Activated T-helper 9 cell treated with anti-CD3 and anti-CD28 coated beads, Interleukin-2, amount 50 U/mL, for 16 hours (primary cell): ENCODE measurements around the gene KCNAB1.

Experiments
- DNase-seq: peaks from one replicate; pipeline ENCODE4 v3.0.0-alpha.2; 2020; ENCODE audit warnings: low read depth

Gene KCNAB1

GRCh38 chr3:156407617-156408225, 287.3 kb downstream of the KCNAB1 start:
- DNase-seq, result no peak

GRCh38 chr3:156409694-156410093, 289.3 kb downstream of the KCNAB1 start:
- no peak for DNase-seq

- DNase-seq, result no peak
Measured at GRCh38 chr3:156412600-156412999, 292.2 kb downstream of the KCNAB1 start.

- no peak for DNase-seq
Measured at GRCh38 chr3:156413293-156413892, 293.0 kb downstream of the KCNAB1 start.

- DNase-seq, result no peak
Measured at GRCh38 chr3:156416846-156417558, 296.6 kb downstream of the KCNAB1 start.

GRCh38 chr3:156417559-156418132, 297.3 kb downstream of the KCNAB1 start:
- no peak for DNase-seq

GRCh38 chr3:156418428-156418827, 298.1 kb downstream of the KCNAB1 start:
- DNase-seq, result no peak

- no peak for DNase-seq
Measured at GRCh38 chr3:156421534-156421933, 301.2 kb downstream of the KCNAB1 start.

- no peak for DNase-seq
Measured at GRCh38 chr3:156424758-156425157, 304.4 kb downstream of the KCNAB1 start.

GRCh38 chr3:156425651-156426050, 305.3 kb downstream of the KCNAB1 start:
- no peak for DNase-seq

GRCh38 chr3:156429125-156429524, 308.7 kb downstream of the KCNAB1 start:
- no peak for DNase-seq

- DNase-seq, result no peak
Measured at GRCh38 chr3:156431334-156432124, 311.2 kb downstream of the KCNAB1 start.

- DNase-seq, result no peak
Measured at GRCh38 chr3:156432563-156432962, 312.2 kb downstream of the KCNAB1 start.

- DNase-seq, result no peak
Measured at GRCh38 chr3:156433138-156433537, 312.8 kb downstream of the KCNAB1 start.

- no peak for DNase-seq
Measured at GRCh38 chr3:156433910-156434309, 313.5 kb downstream of the KCNAB1 start.

GRCh38 chr3:156434921-156435320, 314.5 kb downstream of the KCNAB1 start:
- DNase-seq, result no peak

GRCh38 chr3:156443079-156443478, 322.7 kb downstream of the KCNAB1 start:
- DNase-seq, result no peak

- no peak for DNase-seq
Measured at GRCh38 chr3:156445117-156446090, 325.0 kb downstream of the KCNAB1 start.

- DNase-seq, result no peak
Measured at GRCh38 chr3:156448300-156448699, 327.9 kb downstream of the KCNAB1 start.

GRCh38 chr3:156449710-156450574, 329.6 kb downstream of the KCNAB1 start:
- no peak for DNase-seq
